Measurements from ENCODE around the gene DCST2. TPM values are rescaled to one million over a fixed set of nuclear protein-coding genes. Genes with fewer than 3 reads are reported as not detected.

DCST2 gene
- total and polyA plus RNA-seq, 3 experiments from 2014 or later: 0.09 to 0.16 TPM; not detected in 1

DNA sequence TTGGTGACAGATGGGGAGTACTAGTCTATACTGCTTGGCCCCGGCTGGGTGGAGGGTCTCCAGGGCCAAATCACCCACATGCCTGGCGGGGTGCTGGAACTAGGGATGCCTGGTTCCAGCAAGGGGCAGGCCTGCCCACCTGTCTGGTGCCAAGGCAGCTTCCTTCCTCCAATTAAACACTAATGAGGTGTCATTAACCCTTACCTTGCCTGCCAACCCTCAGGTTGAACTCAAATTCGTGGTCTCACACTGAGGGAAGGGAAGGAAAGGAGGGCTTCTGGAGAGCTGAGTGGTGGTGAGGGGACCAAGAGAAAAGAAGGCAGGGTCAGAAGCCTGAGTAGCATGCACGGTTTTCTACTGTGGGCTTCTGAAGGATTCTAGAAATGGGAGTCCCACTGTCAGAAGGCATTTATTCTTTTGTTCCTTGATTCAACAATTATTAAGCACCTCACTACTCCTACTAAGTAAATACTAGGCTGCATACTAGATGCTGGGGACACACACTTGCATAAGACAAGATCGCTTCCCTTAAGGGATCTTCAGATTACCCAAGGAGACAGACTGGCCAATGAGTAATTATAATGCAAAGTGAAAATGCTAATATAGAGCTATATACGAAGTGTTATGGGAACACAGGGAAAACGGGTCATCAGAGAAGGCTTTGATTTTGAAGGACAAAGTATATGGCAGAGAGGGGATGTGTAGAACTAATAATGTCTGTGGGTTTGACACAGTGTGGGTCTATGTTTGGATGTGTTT, 39.1 kb upstream of the DCST2 start:
- no peaks in the 10 kb centered on the region for H3K27me3 Mint-ChIP-seq
- no peak for DNase-seq
- CTCF ChIA-PET: interaction anchor here (1.1 to 4.7 kb wide), 3 partner anchors 12 to 22 kb away, joined by 4 to 39 read pairs (median 5); partner anchors contain the start of gene ADAM15
- POLR2A ChIA-PET: interaction anchor here (1.0 kb wide), 1 partner anchor 26 kb away, joined by 8 read pairs; no protein-coding TSS in a partner anchor
- no peaks in the 10 kb centered on the region for H3K9me3 Mint-ChIP-seq
- H3K27me3 ChIP-seq (ENCODE audit: insufficient read depth, low read length, poor library complexity, severe bottlenecking): no peaks in the 10 kb centered on the region
- H3K4me3 ChIP-seq (ENCODE audit: low read length): no peak overlapping the region
- H3K36me3 Mint-ChIP-seq: peaks cover 0 to 7% (median 2%) of the 10 kb centered on the region in 3 donors
- no peaks in the 10 kb centered on the region for H3K9me3 ChIP-seq (ENCODE audit: low read length)
- peak overlapping the region in 1 of 7 donors; percentile 23 for H3K4me3 Mint-ChIP-seq
- H3K4me1 Mint-ChIP-seq: peaks cover 14 to 41% (median 24%) of the 10 kb centered on the region in 3 donors
- H3K27ac ChIP-seq (ENCODE audit: low read depth, low read length): no peak overlapping the region
- peaks cover 20% of the 10 kb centered on the region for H3K4me1 ChIP-seq (ENCODE audit: insufficient read depth, low read length)
- H3K27ac Mint-ChIP-seq: peak overlapping the region in 1 of 8 donors; percentile 19
- no peaks in the 10 kb centered on the region for H3K36me3 ChIP-seq (ENCODE audit: insufficient read depth, low read length)

DNA sequence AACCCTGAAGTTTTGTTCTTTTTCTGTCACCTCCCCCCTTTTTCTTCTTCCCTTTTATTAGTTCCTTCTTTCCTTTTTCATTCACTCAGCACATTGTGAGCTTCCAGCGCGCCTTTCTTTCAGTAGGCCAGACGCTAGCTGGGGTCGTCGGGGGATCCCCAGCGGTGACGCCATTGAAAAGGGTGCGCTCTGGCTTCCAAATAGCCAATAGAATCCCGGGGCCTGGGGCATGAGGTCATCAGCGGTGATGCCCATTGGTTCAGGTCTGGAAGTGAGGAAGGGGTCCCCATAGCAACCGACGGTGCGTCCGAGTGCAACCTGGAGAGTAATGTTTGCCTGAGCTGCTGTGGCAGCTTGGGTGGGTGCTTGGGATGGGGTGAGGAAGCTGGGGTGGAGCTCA, 38.1 kb upstream of the DCST2 start:
- Mint-ChIP-seq H3K27ac (peak overlapping the region in 2 of 8 donors; percentile 32 to 81), H3K27me3 (no peaks in the 10 kb centered on the region), H3K36me3 (peaks cover 0 to 14% (median 5%) of the 10 kb centered on the region in 3 donors), H3K4me3 (peak overlapping the region in 4 of 7 donors; percentile 23 to 59 (median 42)), H3K4me1 (peaks cover 14 to 38% (median 24%) of the 10 kb centered on the region in 3 donors), H3K9me3 (no peaks in the 10 kb centered on the region)
- Histone ChIP-seq H3K9me3 (ENCODE audit: low read length) (no peaks in the 10 kb centered on the region), H3K27ac (ENCODE audit: low read depth, low read length) (peak overlapping the region; percentile 43), H3K36me3 (ENCODE audit: insufficient read depth, low read length) (no peaks in the 10 kb centered on the region), H3K27me3 (ENCODE audit: insufficient read depth, low read length, poor library complexity, severe bottlenecking) (no peaks in the 10 kb centered on the region), H3K4me1 (ENCODE audit: insufficient read depth, low read length) (peaks cover 20% of the 10 kb centered on the region), H3K4me3 (ENCODE audit: low read length) (no peak overlapping the region)
- POLR2A ChIA-PET: no interaction called here
- CTCF ChIA-PET: interaction anchor here (1.1 to 4.7 kb wide), 4 partner anchors 10 to 21 kb away, joined by 4 to 39 read pairs (median 6); partner anchors contain the start of gene ADAM15
- DNase-seq: no peak

DNA sequence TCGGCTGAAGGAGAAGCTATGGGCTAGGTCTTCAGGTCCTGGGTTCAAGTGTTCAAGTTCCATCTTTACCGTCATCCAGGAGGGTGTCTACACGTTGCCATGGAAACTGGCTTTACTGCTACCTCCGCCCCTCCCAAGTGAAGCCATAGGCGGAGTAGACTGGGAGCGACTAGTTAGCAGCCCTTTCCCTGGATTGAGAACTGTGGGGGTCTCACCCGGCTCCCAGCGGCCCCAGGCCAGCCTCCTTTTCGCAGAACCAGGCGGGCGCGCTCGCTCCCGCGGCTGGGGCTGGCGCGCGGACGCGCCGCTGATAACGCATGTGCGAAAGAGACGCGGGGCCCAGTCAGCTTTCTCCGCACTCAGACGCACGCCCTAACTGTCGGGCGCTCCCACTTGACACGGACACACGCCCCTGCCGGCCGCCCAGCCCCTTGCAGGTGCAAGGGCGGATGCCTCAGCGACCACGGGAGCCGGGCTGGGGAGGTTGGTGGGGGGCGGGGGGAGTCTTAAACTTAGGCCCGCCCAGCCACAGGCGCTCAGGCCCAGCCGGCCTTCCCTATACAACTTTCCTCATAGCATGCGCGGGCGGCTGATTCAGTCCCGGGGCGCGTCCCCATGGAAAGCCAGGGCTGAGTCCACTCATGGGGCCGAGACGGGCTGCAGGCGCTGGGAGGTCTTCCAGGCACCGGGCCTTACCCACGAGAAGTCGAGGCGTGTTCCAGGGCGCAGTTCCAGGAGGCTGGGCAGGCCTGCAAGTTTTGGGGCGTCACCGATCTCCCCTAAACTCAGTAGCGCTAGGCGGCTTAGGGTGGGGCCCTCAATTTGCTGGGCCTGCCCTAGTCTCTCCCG, 37.4 kb upstream of the DCST2 start:
- CTCF ChIA-PET: interaction anchor here (1.0 to 4.7 kb wide), 6 partner anchors 9 to 25 kb away, joined by 3 to 39 read pairs (median 8); partner anchors contain the start of gene ADAM15
- DNase-seq: peak; percentile 57 to 87 (median 76)
- Mint-ChIP-seq H3K4me3 (peak overlapping the region; percentile 23 to 68 (median 37)), H3K27ac (peak overlapping the region in 2 of 8 donors; percentile 32 to 43), H3K4me1 (peaks cover 14 to 41% (median 28%) of the 10 kb centered on the region in 3 donors), H3K9me3 (no peaks in the 10 kb centered on the region), H3K27me3 (no peaks in the 10 kb centered on the region), H3K36me3 (peaks cover 0 to 16% (median 8%) of the 10 kb centered on the region in 3 donors)
- Histone ChIP-seq H3K9me3 (ENCODE audit: low read length) (no peaks in the 10 kb centered on the region), H3K27ac (ENCODE audit: low read depth, low read length) (peak overlapping the region; percentile 43), H3K36me3 (ENCODE audit: insufficient read depth, low read length) (no peaks in the 10 kb centered on the region), H3K27me3 (ENCODE audit: insufficient read depth, low read length, poor library complexity, severe bottlenecking) (no peaks in the 10 kb centered on the region), H3K4me1 (ENCODE audit: insufficient read depth, low read length) (peaks cover 20% of the 10 kb centered on the region), H3K4me3 (ENCODE audit: low read length) (peak overlapping the region; percentile 74)
- POLR2A ChIA-PET: interaction anchor here (0.6 to 1.0 kb wide), 2 partner anchors 8 to 14 kb away, joined by 3 to 4 read pairs; partner anchors contain the start of gene EFNA3

DNA sequence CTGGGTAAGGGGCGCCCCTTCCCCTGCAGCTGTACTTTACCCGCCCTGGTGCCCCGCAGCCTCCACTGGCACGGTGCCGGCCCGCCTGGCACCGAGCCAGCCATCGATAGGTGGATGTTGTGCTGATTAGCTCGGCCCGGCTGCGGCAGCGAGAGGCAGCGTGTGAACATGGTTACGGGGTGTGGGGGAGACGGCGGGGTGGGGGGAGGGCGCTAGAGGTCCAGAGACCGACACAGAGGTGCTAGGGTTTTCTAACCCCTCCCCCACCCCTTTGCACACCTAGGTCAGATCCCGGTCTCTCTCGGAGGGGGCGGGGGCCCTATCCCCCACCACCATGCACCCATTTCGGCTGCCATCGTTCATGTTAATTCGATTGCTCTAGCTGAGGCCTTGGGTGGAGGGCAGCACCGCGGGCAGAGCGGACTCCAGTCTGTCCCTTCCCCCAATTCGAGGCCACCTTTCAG, 36.6 kb upstream of the DCST2 start:
- POLR2A ChIA-PET: interaction anchor here (1.0 kb wide), 1 partner anchor 15 kb away, joined by 4 read pairs; no protein-coding TSS in a partner anchor
- Mint-ChIP-seq H3K27me3 (no peaks in the 10 kb centered on the region), H3K36me3 (peaks cover 0 to 16% (median 8%) of the 10 kb centered on the region in 3 donors), H3K4me1 (peaks cover 14 to 42% (median 29%) of the 10 kb centered on the region in 3 donors), H3K27ac (peak overlapping the region in 1 of 8 donors; percentile 43), H3K9me3 (no peaks in the 10 kb centered on the region), H3K4me3 (peak overlapping the region in 3 of 7 donors; percentile 32 to 56 (median 52))
- no peaks in the 10 kb centered on the region for H3K9me3 ChIP-seq (ENCODE audit: low read length)
- H3K4me3 ChIP-seq (ENCODE audit: low read length): peak overlapping the region; percentile 74
- peak overlapping the region; percentile 24 for H3K27ac ChIP-seq (ENCODE audit: low read depth, low read length)
- CTCF ChIA-PET: interaction anchor here (1.0 to 4.7 kb wide), 6 partner anchors 9 to 25 kb away, joined by 3 to 39 read pairs (median 7); partner anchors contain the start of gene ADAM15
- peaks cover 20% of the 10 kb centered on the region for H3K4me1 ChIP-seq (ENCODE audit: insufficient read depth, low read length)
- H3K36me3 ChIP-seq (ENCODE audit: insufficient read depth, low read length): no peaks in the 10 kb centered on the region
- H3K27me3 ChIP-seq (ENCODE audit: insufficient read depth, low read length, poor library complexity, severe bottlenecking): no peaks in the 10 kb centered on the region
- DNase-seq: no peak

DNA sequence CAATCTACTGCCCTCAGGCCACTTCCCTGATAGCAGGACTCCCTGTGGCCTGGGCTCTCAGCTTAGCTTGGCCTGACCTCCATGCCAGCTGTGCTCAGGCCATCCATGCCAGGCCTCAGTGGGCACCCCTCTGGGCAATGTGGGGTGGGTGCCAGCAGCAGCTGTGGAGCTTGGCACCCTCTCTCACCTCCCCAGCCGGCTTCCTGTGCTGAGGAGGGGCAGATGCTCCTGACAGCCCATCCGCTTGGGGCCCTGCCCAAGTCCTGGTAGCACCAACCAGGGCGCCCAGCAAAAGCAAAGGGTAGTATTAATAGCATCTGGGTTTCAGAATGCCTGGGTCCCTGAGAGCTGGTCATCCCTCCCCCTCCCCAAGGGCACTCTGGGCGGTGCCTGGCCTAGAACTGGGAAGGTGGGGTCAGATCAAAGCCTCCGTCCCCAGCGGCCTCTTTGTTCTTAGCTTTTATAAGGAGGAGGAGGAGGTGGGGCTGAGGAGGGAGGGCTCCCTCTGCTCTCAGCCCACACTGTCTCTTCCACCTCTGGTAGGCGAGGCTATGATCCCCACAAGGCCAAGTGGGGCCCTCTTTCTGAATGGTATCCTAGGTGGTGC, 36.1 kb upstream of the DCST2 start:
- Histone ChIP-seq H3K27ac (ENCODE audit: low read depth, low read length) (no peak overlapping the region), H3K4me1 (ENCODE audit: insufficient read depth, low read length) (peaks cover 24% of the 10 kb centered on the region), H3K36me3 (ENCODE audit: insufficient read depth, low read length) (no peaks in the 10 kb centered on the region), H3K4me3 (ENCODE audit: low read length) (no peak overlapping the region), H3K9me3 (ENCODE audit: low read length) (no peaks in the 10 kb centered on the region), H3K27me3 (ENCODE audit: insufficient read depth, low read length, poor library complexity, severe bottlenecking) (no peaks in the 10 kb centered on the region)
- peaks cover 0 to 16% (median 8%) of the 10 kb centered on the region in 3 donors for H3K36me3 Mint-ChIP-seq
- H3K4me1 Mint-ChIP-seq: peaks cover 16 to 47% (median 33%) of the 10 kb centered on the region in 3 donors
- H3K27me3 Mint-ChIP-seq: no peaks in the 10 kb centered on the region
- no peak overlapping the region for H3K27ac Mint-ChIP-seq
- no peaks in the 10 kb centered on the region for H3K9me3 Mint-ChIP-seq
- H3K4me3 Mint-ChIP-seq: no peak overlapping the region
- CTCF ChIA-PET: interaction anchor here (1.3 to 4.7 kb wide), 5 partner anchors 8 to 24 kb away, joined by 5 to 39 read pairs (median 8); partner anchors contain the start of gene ADAM15
- POLR2A ChIA-PET: no interaction called here
- DNase-seq: no peak

DNA sequence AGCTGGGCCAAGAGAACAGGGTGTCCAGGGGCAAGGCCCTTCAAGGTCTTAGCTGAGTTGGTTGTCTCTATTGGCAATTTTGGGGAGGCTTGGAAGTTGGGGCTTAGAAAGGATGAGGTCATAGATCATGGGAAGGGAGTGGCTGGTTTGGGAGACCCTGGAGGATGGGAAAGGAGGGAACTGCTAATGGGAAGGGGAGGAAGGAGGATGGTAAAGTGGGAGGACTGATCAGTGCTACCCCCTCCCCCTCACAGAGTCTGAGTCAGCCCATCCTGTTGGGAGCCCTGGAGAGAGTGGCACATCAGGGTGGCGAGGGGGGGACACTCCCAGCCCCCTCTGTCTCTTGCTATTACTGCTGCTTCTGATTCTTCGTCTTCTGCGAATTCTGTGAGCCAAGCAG, 35.0 kb upstream of the DCST2 start:
- Histone ChIP-seq H3K4me1 (ENCODE audit: insufficient read depth, low read length) (peaks cover 27% of the 10 kb centered on the region), H3K36me3 (ENCODE audit: insufficient read depth, low read length) (no peaks in the 10 kb centered on the region), H3K27ac (ENCODE audit: low read depth, low read length) (no peak overlapping the region), H3K27me3 (ENCODE audit: insufficient read depth, low read length, poor library complexity, severe bottlenecking) (no peaks in the 10 kb centered on the region), H3K9me3 (ENCODE audit: low read length) (no peaks in the 10 kb centered on the region), H3K4me3 (ENCODE audit: low read length) (no peak overlapping the region)
- Mint-ChIP-seq H3K27me3 (no peaks in the 10 kb centered on the region), H3K27ac (peak overlapping the region in 1 of 8 donors; percentile 77), H3K4me1 (peaks cover 19 to 49% (median 34%) of the 10 kb centered on the region in 3 donors), H3K9me3 (no peaks in the 10 kb centered on the region), H3K4me3 (peak overlapping the region in 1 of 7 donors; percentile 1), H3K36me3 (peaks cover 0 to 17% (median 8%) of the 10 kb centered on the region in 3 donors)
- POLR2A ChIA-PET: interaction anchor here (0.6 kb wide), 1 partner anchor 18 kb away, joined by 5 read pairs; no protein-coding TSS in a partner anchor
- CTCF ChIA-PET: interaction anchor here (1.1 to 5.0 kb wide), 4 partner anchors 9 to 18 kb away, joined by 3 to 46 read pairs (median 8); partner anchors contain the start of gene ADAM15
- no peak for DNase-seq

DNA sequence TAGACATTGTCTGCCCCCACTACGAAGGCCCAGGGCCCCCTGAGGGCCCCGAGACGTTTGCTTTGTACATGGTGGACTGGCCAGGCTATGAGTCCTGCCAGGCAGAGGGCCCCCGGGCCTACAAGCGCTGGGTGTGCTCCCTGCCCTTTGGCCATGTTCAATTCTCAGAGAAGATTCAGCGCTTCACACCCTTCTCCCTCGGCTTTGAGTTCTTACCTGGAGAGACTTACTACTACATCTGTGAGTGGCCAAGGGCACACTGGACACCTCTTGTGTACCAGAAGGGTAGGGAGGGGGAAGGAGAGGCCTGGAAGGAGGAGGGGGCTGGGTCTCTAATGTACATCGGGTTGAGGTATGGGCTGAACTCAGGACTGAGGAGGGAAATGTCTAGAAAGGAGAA, 33.2 kb upstream of the DCST2 start:
- DNase-seq: no peak
- Mint-ChIP-seq H3K4me3 (peak overlapping the region in 2 of 7 donors; percentile 28 to 43), H3K27me3 (no peaks in the 10 kb centered on the region), H3K9me3 (no peaks in the 10 kb centered on the region), H3K27ac (no peak overlapping the region), H3K36me3 (peaks cover 0 to 19% (median 8%) of the 10 kb centered on the region in 3 donors), H3K4me1 (peaks cover 26 to 53% (median 38%) of the 10 kb centered on the region in 3 donors)
- Histone ChIP-seq H3K27me3 (ENCODE audit: insufficient read depth, low read length, poor library complexity, severe bottlenecking) (no peaks in the 10 kb centered on the region), H3K27ac (ENCODE audit: low read depth, low read length) (no peak overlapping the region), H3K4me3 (ENCODE audit: low read length) (no peak overlapping the region), H3K36me3 (ENCODE audit: insufficient read depth, low read length) (no peaks in the 10 kb centered on the region), H3K9me3 (ENCODE audit: low read length) (no peaks in the 10 kb centered on the region), H3K4me1 (ENCODE audit: insufficient read depth, low read length) (peaks cover 42% of the 10 kb centered on the region)
- ChIA-PET POLR2A (interaction anchor here (0.5 kb wide), 1 partner anchor 19 kb away, joined by 3 read pairs; no protein-coding TSS in a partner anchor), CTCF (interaction anchor here (1.0 to 5.0 kb wide), 3 partner anchors 16 to 22 kb away, joined by 4 to 46 read pairs (median 4); partner anchors contain the start of gene ADAM15)

Data from CD8-positive, alpha-beta memory T cell (primary cell).